Measurements from ENCODE around the gene EOLA1.
"Not testable (repeated sequence)": the region's sequence is repeated elsewhere in the genome, so short reads cannot be mapped to it uniquely, and the experiment has no call there.

EOLA1 gene

DNA sequence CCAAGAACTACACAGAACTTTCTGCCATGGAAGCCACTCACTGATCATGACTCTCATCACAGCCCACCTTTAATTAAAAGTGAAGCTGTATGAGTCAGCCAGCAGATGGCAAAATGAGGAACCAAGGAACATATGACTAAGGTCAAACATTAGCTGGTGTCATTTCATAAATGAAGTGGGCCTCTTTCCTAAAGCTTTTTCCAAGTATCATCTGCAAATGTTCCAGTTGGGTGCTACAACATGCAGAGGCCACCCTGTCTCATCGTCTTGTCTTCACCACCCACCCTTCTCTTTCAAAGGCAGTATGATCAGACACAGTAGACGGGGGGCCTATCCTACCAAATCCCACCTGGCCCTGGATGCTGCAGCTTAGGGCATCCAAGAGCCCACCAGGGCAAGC, 9.2 kb upstream of the EOLA1 start:
- no peak overlapping the region for H2AK5ac ChIP-seq (ENCODE audit: low read length)
- H3K79me2 ChIP-seq (ENCODE audit: control insufficient read depth, insufficient read depth, low read length, poor library complexity) = no peaks in the 10 kb centered on the region
- H3K79me1 ChIP-seq (ENCODE audit: low read length) = no peaks in the 10 kb centered on the region
- no peak overlapping the region for H4K91ac ChIP-seq (ENCODE audit: low read depth, low read length)
- H3K27ac ChIP-seq (ENCODE audit: low read depth, low read length) = no peak overlapping the region
- H3K14ac ChIP-seq (ENCODE audit: low read length) = no peak overlapping the region
- WGBS (ENCODE audit: extremely low coverage, insufficient coverage, insufficient read length) = no CpG with 5 or more reads among the region's 2 CpGs
- DNase-seq = no peak
- no peak overlapping the region for H3K4ac ChIP-seq (ENCODE audit: low read depth, low read length)
- H3K9ac ChIP-seq (ENCODE audit: low read length) = no peak overlapping the region
- H3K4me1 ChIP-seq (ENCODE audit: control insufficient read depth in 1 of 2, insufficient read depth in 2 of 2, low read length in 2 of 2) = no peaks in the 10 kb centered on the region
- H3K4me2 ChIP-seq (ENCODE audit: low read length) = no peak overlapping the region
- H3K36me3 ChIP-seq (ENCODE audit: control insufficient read depth in 1 of 2, insufficient read depth in 2 of 2, low read length in 2 of 2) = peaks cover 0 to 7% of the 10 kb centered on the region in 2 experiments
- no peak overlapping the region for H3K18ac ChIP-seq (ENCODE audit: low read length)
- H3K27me3 ChIP-seq (ENCODE audit: insufficient read depth, low read length) = no peaks in the 10 kb centered on the region
- H2AFZ ChIP-seq (ENCODE audit: insufficient read depth, low read length, poor library complexity) = no peak overlapping the region
- H2BK5ac ChIP-seq (ENCODE audit: low read depth, low read length, poor library complexity) = no peak overlapping the region
- no peak overlapping the region for H2BK120ac ChIP-seq (ENCODE audit: insufficient read depth, low read length, poor library complexity)
- H3K4me3 ChIP-seq (ENCODE audit: low read depth, low read length) = no peak overlapping the region
- no peak overlapping the region for H4K12ac ChIP-seq (ENCODE audit: low read depth, low read length)
- no peak overlapping the region for H2BK12ac ChIP-seq (ENCODE audit: low read length)
- H4K8ac ChIP-seq (ENCODE audit: low read depth, low read length) = no peak overlapping the region
- H3K9me3 ChIP-seq (ENCODE audit: insufficient read depth, low read depth, low read length) = no peaks in the 10 kb centered on the region
- H3K23ac ChIP-seq (ENCODE audit: low read length) = no peak overlapping the region

DNA sequence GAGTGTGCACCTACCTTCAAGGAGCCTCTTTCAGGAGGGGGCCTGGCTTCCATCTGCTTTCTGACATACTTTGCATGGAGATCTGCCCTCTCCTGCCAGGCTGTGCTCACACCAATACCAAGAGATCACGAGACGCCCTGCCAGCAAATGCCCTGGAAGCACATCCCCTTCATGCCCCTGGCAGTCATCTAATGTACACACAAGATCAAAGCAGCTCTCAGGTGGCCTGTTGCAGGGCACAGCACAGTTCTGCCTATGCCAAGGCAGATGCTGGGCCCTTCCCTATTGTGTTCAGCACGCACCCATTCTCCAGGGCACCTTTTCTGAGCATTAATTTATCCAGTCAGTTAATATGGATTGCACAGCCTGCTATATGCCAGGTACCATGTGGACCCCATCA, 7.9 kb upstream of the EOLA1 start:
- not testable (repeated sequence) for H2BK120ac ChIP-seq (ENCODE audit: insufficient read depth, low read length, poor library complexity); H2AK5ac ChIP-seq (ENCODE audit: low read length); H3K14ac ChIP-seq (ENCODE audit: low read length); H3K18ac ChIP-seq (ENCODE audit: low read length); H3K79me2 ChIP-seq (ENCODE audit: control insufficient read depth, insufficient read depth, low read length, poor library complexity); H4K8ac ChIP-seq (ENCODE audit: low read depth, low read length); H3K9me3 ChIP-seq (ENCODE audit: insufficient read depth, low read depth, low read length); H3K79me1 ChIP-seq (ENCODE audit: low read length); H2BK12ac ChIP-seq (ENCODE audit: low read length); H3K9ac ChIP-seq (ENCODE audit: low read length); H3K4ac ChIP-seq (ENCODE audit: low read depth, low read length); H2BK5ac ChIP-seq (ENCODE audit: low read depth, low read length, poor library complexity); H4K91ac ChIP-seq (ENCODE audit: low read depth, low read length); H3K4me1 ChIP-seq (ENCODE audit: control insufficient read depth in 1 of 2, insufficient read depth in 2 of 2, low read length in 2 of 2); H3K4me2 ChIP-seq (ENCODE audit: low read length); H3K27me3 ChIP-seq (ENCODE audit: insufficient read depth, low read length); H4K12ac ChIP-seq (ENCODE audit: low read depth, low read length); H3K36me3 ChIP-seq (ENCODE audit: control insufficient read depth in 1 of 2, insufficient read depth in 2 of 2, low read length in 2 of 2); DNase-seq; H3K27ac ChIP-seq (ENCODE audit: low read depth, low read length); H3K4me3 ChIP-seq (ENCODE audit: low read depth, low read length); H3K23ac ChIP-seq (ENCODE audit: low read length); H2AFZ ChIP-seq (ENCODE audit: insufficient read depth, low read length, poor library complexity)
- WGBS (ENCODE audit: extremely low coverage, insufficient coverage, insufficient read length) = no CpG with 5 or more reads among the region's 3 CpGs

GRCh38 chrX:149533999-149534398, 6.8 kb upstream of the EOLA1 start:
- not testable (repeated sequence) for H3K23ac ChIP-seq (ENCODE audit: low read length); H3K27me3 ChIP-seq (ENCODE audit: insufficient read depth, low read length); H3K4ac ChIP-seq (ENCODE audit: low read depth, low read length); DNase-seq; H3K79me1 ChIP-seq (ENCODE audit: low read length); H2AK5ac ChIP-seq (ENCODE audit: low read length); H2AFZ ChIP-seq (ENCODE audit: insufficient read depth, low read length, poor library complexity); H3K4me2 ChIP-seq (ENCODE audit: low read length); H3K14ac ChIP-seq (ENCODE audit: low read length); H4K12ac ChIP-seq (ENCODE audit: low read depth, low read length); H4K8ac ChIP-seq (ENCODE audit: low read depth, low read length); H3K4me1 ChIP-seq (ENCODE audit: control insufficient read depth in 1 of 2, insufficient read depth in 2 of 2, low read length in 2 of 2); H3K9me3 ChIP-seq (ENCODE audit: insufficient read depth, low read depth, low read length); H3K27ac ChIP-seq (ENCODE audit: low read depth, low read length); H4K91ac ChIP-seq (ENCODE audit: low read depth, low read length); H3K4me3 ChIP-seq (ENCODE audit: low read depth, low read length); H2BK12ac ChIP-seq (ENCODE audit: low read length); H3K79me2 ChIP-seq (ENCODE audit: control insufficient read depth, insufficient read depth, low read length, poor library complexity); H3K18ac ChIP-seq (ENCODE audit: low read length); H3K9ac ChIP-seq (ENCODE audit: low read length); H3K36me3 ChIP-seq (ENCODE audit: control insufficient read depth in 1 of 2, insufficient read depth in 2 of 2, low read length in 2 of 2); H2BK5ac ChIP-seq (ENCODE audit: low read depth, low read length, poor library complexity); H2BK120ac ChIP-seq (ENCODE audit: insufficient read depth, low read length, poor library complexity)
- no CpG with 5 or more reads among the region's 11 CpGs for WGBS (ENCODE audit: extremely low coverage, insufficient coverage, insufficient read length)

DNA sequence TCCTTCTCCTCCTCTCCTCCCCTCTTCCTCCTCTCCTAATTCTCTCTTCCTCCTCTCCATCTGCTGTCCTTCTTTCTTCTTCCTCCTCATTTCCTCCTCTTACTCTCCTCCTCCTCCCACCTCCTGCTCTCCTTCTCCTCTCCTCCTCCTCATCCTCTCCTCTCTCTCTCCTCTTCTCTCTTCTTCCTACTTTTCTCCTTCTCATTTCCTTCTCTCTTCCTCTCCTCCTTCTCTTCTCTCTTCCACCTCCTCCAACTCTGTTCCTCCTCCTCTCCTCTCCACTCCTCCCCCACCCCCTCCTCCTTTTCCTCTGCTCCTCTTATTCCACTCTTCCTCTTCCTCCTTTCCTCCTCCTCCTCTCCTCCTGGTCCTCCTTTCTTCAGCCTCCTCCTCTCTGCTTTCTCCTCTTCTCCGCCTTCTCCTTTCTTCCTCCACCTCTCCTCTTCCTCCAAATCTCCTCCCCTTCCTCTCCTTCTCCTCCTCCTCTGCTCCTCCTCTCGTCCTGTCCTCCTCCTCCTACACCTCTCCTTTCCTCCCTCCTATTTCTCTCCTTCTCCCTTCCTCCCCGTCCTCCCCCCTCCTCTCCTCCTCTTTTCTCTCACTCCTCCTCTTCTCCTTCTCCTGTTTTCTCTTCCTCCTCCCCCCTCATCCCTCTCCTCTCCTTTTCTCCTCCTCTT, 5.7 kb upstream of the EOLA1 start:
- H3K79me1 ChIP-seq (ENCODE audit: low read length); H3K4me3 ChIP-seq (ENCODE audit: low read depth, low read length); H3K14ac ChIP-seq (ENCODE audit: low read length); H3K9ac ChIP-seq (ENCODE audit: low read length); H2AFZ ChIP-seq (ENCODE audit: insufficient read depth, low read length, poor library complexity); H3K18ac ChIP-seq (ENCODE audit: low read length); H3K27ac ChIP-seq (ENCODE audit: low read depth, low read length); H4K12ac ChIP-seq (ENCODE audit: low read depth, low read length); H3K23ac ChIP-seq (ENCODE audit: low read length); H3K9me3 ChIP-seq (ENCODE audit: insufficient read depth, low read depth, low read length); H2BK120ac ChIP-seq (ENCODE audit: insufficient read depth, low read length, poor library complexity); H3K4me1 ChIP-seq (ENCODE audit: control insufficient read depth in 1 of 2, insufficient read depth in 2 of 2, low read length in 2 of 2); DNase-seq; H2AK5ac ChIP-seq (ENCODE audit: low read length); H3K27me3 ChIP-seq (ENCODE audit: insufficient read depth, low read length); H4K91ac ChIP-seq (ENCODE audit: low read depth, low read length); H4K8ac ChIP-seq (ENCODE audit: low read depth, low read length); H3K79me2 ChIP-seq (ENCODE audit: control insufficient read depth, insufficient read depth, low read length, poor library complexity); H2BK5ac ChIP-seq (ENCODE audit: low read depth, low read length, poor library complexity); H2BK12ac ChIP-seq (ENCODE audit: low read length); H3K36me3 ChIP-seq (ENCODE audit: control insufficient read depth in 1 of 2, insufficient read depth in 2 of 2, low read length in 2 of 2); H3K4me2 ChIP-seq (ENCODE audit: low read length); H3K4ac ChIP-seq (ENCODE audit: low read depth, low read length): not testable (repeated sequence)
- WGBS (ENCODE audit: extremely low coverage, insufficient coverage, insufficient read length) = 100% methylated on average over 1 of the region's 3 CpGs
